B cell (primary cell): Measurements from ENCODE around the gene CBLIF. TPM values are rescaled to one million over a fixed set of nuclear protein-coding genes. Genes with fewer than 3 reads are reported as not detected.
A peak's percentile ranks its signal among the peaks of the same experiment; 100 is the strongest.

ENCODE experiments used
- ATAC-seq: fragments of 200-7000 bp; cut with Tn5 transposase; one replicate; pipeline ENCODE4 v1.10.0; 2021; ENCODE audit warnings: low read depth, mild to moderate bottlenecking, moderate number of reproducible peaks, moderate library complexity
- CTCF ChIA-PET: fragments of 350-600 bp; sonication (Branson Sonifier 250); formaldehyde crosslinking; loops from one replicate; lab custom pipeline; 2021; ENCODE audit warnings: antibody characterized with exemption, inconsistent platforms; lab: Charles Lee
- POLR2A ChIA-PET: fragments of 350-600 bp; sonication (Branson Sonifier 250); formaldehyde crosslinking; loops from one replicate; lab custom pipeline; 2021; ENCODE audit warnings: antibody characterized with exemption; lab: Charles Lee
- DNase-seq: peaks from one replicate; pipeline ENCODE4 v3.0.0; 2013
- H2AFZ ChIP-seq: 2 replicates; pipeline ENCODE4 v1.6.1; 2012; ENCODE audit warnings: mild to moderate bottlenecking, low read depth, low read length; ENCODE audit not compliant: insufficient read depth, poor library complexity, severe bottlenecking
- H3K27ac ChIP-seq, 2 donors: 1 replicate in 1 of 2; 2 replicates in 1 of 2; pipeline ENCODE4 v1.5.1; 2012 to 2013; ENCODE audit warnings: low read length in 2 of 2, mild to moderate bottlenecking in 2 of 2, moderate library complexity in 1 of 2
- H3K27me3 ChIP-seq, 4 experiments: fragments of 200-600 bp in 1 of 4; sonication (generic) in 1 of 4; replicated peaks in 1 of 4; 1 replicate in 2 of 4; 2 replicates in 2 of 4; pipeline versions ENCODE4 v1.6.1 to v1.7.0; 2013 to 2016; ENCODE audit warnings: low read length in 3 of 4, mild to moderate bottlenecking in 2 of 4, mixed read lengths in 1 of 4, moderate library complexity in 1 of 4; ENCODE audit not compliant: insufficient read depth in 4 of 4, control insufficient read depth in 3 of 4; ENCODE audit errors: control extremely low read depth in 1 of 4
- H3K36me3 ChIP-seq, 2 experiments: replicated peaks in 1 of 2; 1 replicate in 1 of 2; 2 replicates in 1 of 2; pipeline versions ENCODE4 v1.6.1 to v1.7.1; 2013; ENCODE audit warnings: low read length in 1 of 2; ENCODE audit not compliant: insufficient read depth in 2 of 2, control insufficient read depth in 1 of 2; ENCODE audit errors: control extremely low read depth in 1 of 2, extremely low read depth in 1 of 2
- H3K4me1 ChIP-seq, 2 donors: fragments of 200-600 bp in 1 of 2; sonication (generic) in 1 of 2; 1 replicate in 1 of 2; 2 replicates in 1 of 2; pipeline versions ENCODE4 v1.5.1 to v1.6.1; 2013 to 2017; ENCODE audit warnings: low read length in 2 of 2; ENCODE audit not compliant: control insufficient read depth in 2 of 2, insufficient read depth in 2 of 2
- H3K4me2 ChIP-seq: replicated peaks from 2 replicates; pipeline ENCODE3; 2012; ENCODE audit warnings: mild to moderate bottlenecking, low read depth, low read length; ENCODE audit not compliant: poor library complexity, severe bottlenecking
- H3K4me3 ChIP-seq, 5 experiments: fragments of 200-600 bp in 1 of 5; sonication (generic) in 1 of 5; 1 replicate in 3 of 5; 2 replicates in 2 of 5; pipeline versions ENCODE4 v1.5.1 to v1.7.0; 2011 to 2016; ENCODE audit warnings: low read length in 4 of 5, mild to moderate bottlenecking in 4 of 5, low read depth in 2 of 5, control low read depth in 1 of 5, moderate library complexity in 1 of 5; ENCODE audit not compliant: insufficient read depth in 1 of 5; ENCODE audit errors: control extremely low read depth in 1 of 5, extremely low read depth in 1 of 5
- H3K79me2 ChIP-seq: fragments of 200-600 bp; sonication (generic); one replicate; pipeline ENCODE4 v1.6.0; 2016; ENCODE audit warnings: low read length; ENCODE audit not compliant: control insufficient read depth, insufficient read depth
- H3K9ac ChIP-seq: fragments of 200-600 bp; sonication (generic); 2 replicates; pipeline ENCODE4 v1.6.1; 2017; ENCODE audit warnings: mild to moderate bottlenecking, low read length, moderate library complexity
- H3K9me3 ChIP-seq, 3 donors: one replicate each; pipeline versions ENCODE4 v1.6.1 to v1.7.1; 2013; ENCODE audit warnings: low read length in 2 of 3; ENCODE audit not compliant: control insufficient read depth in 2 of 3, insufficient read depth in 1 of 3; ENCODE audit errors: control extremely low read depth in 1 of 3
- H4K20me1 ChIP-seq: 2 replicates; pipeline ENCODE4 v1.6.0; 2012; ENCODE audit warnings: mild to moderate bottlenecking, low read length; ENCODE audit not compliant: insufficient read depth, control insufficient read depth, poor library complexity, severe bottlenecking
- H3K27ac Mint-ChIP-seq: one replicate; pipeline ENCODE4 v1.8.0; 2021; ENCODE audit warnings: mixed read lengths
- H3K27me3 Mint-ChIP-seq: one replicate; pipeline ENCODE4 v1.8.0; 2021; ENCODE audit warnings: mixed read lengths
- H3K4me1 Mint-ChIP-seq: one replicate; pipeline ENCODE4 v1.8.0; 2021; ENCODE audit warnings: mixed read lengths
- H3K4me3 Mint-ChIP-seq: one replicate; pipeline ENCODE4 v1.8.0; 2021; ENCODE audit warnings: mixed read lengths
- H3K9me3 Mint-ChIP-seq: one replicate; pipeline ENCODE4 v1.8.0; 2022; ENCODE audit warnings: mixed read lengths; ENCODE audit not compliant: insufficient read depth
- EZH2 ChIP-seq: IDR thresholded peaks from 2 replicates; pipeline ENCODE4 v1.6.1; 2012; ENCODE audit warnings: borderline replicate concordance, low read depth, mild to moderate bottlenecking, moderate library complexity, low read length; ENCODE audit not compliant: insufficient read depth, poor library complexity, severe bottlenecking
- WGBS: methylation state at CpG from one replicate; pipeline ENCODE4 v1.1.5; 2013; ENCODE audit warnings: missing lambda C conversion rate; ENCODE audit not compliant: insufficient coverage; 5-methylcytosine and 5-hydroxymethylcytosine counted together
- intact Hi-C: fragments of 100-400 bp; cut with micrococcal nuclease; formaldehyde crosslinking; loops from one replicate; pipeline ENCODE4 v1.10.0; 2022
- polyA plus RNA-seq: library from polyadenylated mRNA; depleted of rRNA; stranded (reverse); fragments of >200 nt; gene quantifications from 2 replicates; pipeline ENCODE4 v1.2.3, GENCODE V29; 2012
- total RNA-seq, 2 donors: library from RNA; stranded (reverse); fragments of 120-200 nt in 1 of 2; gene quantifications; 1 replicate in 1 of 2; 2 replicates in 1 of 2; pipeline versions ENCODE4 v1.2.3 to v1.2.4, GENCODE V29; 2013 to 2022
- TF ChIP-seq, protein P1 (sequence below): fragments of 200-600 bp; IDR thresholded peaks from one replicate; pipeline ENCODE4 v1.8.0; 2022; ENCODE audit warnings: antibody characterized with exemption, mild to moderate bottlenecking

The CBLIF gene
- total and polyA plus RNA-seq, 2 donors (not counting 1 experiment from before 2014, with no cell fraction given): not detected

DNA sequence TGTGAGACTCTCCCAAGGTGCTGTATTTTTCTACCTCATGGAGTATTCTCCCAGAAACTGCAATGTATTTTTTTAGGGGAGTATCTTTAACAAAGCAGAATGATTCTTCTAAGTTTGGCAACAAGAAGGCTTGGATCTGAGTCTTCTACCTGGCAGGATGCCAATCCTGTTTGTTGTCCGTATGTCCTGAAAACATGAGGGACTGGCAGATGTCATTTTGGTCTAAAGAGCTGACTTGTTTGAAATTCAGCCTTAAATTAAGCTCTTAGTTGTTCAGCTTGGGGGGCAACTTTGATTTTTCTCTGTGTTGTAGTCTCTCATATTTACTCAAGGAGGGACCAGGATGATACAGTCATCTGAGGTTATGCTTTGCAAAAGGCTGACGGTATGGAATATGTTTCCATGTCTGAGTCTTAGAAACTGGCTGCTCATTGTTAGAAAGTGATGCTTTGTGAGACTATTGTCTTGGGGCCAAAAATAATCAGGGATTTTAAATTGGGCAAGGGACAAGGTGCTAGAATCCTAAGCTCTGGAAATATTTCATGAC lies 44.1 kb downstream of the CBLIF start:
- intact Hi-C loops: loop anchor here (10.0 kb wide), 1 partner anchor 674 kb away; no protein-coding TSS in a partner anchor
- no peaks in the 10 kb centered on the region for H3K4me1 Mint-ChIP-seq
- Histone ChIP-seq H2AFZ (no peak overlapping the region), H3K9ac (no peak overlapping the region), H3K79me2 (no peaks in the 10 kb centered on the region), H3K4me2 (no peak overlapping the region), H4K20me1 (no peaks in the 10 kb centered on the region), H3K36me3 (peaks cover 0 to 21% of the 10 kb centered on the region in 2 experiments), H3K4me1 (no peaks in the 10 kb centered on the region), H3K9me3 (no peaks in the 10 kb centered on the region), H3K4me3 (no peak overlapping the region), H3K27ac (no peak overlapping the region), H3K27me3 (no peaks in the 10 kb centered on the region)
- no peaks in the 10 kb centered on the region for H3K9me3 Mint-ChIP-seq
- no peak overlapping the region for H3K27ac Mint-ChIP-seq
- POLR2A ChIA-PET: interaction anchor here (1.0 kb wide), 1 partner anchor 47 kb away, joined by 5 read pairs; the partner anchor contains the start of gene STX3
- TF ChIP-seq, protein P1, sequence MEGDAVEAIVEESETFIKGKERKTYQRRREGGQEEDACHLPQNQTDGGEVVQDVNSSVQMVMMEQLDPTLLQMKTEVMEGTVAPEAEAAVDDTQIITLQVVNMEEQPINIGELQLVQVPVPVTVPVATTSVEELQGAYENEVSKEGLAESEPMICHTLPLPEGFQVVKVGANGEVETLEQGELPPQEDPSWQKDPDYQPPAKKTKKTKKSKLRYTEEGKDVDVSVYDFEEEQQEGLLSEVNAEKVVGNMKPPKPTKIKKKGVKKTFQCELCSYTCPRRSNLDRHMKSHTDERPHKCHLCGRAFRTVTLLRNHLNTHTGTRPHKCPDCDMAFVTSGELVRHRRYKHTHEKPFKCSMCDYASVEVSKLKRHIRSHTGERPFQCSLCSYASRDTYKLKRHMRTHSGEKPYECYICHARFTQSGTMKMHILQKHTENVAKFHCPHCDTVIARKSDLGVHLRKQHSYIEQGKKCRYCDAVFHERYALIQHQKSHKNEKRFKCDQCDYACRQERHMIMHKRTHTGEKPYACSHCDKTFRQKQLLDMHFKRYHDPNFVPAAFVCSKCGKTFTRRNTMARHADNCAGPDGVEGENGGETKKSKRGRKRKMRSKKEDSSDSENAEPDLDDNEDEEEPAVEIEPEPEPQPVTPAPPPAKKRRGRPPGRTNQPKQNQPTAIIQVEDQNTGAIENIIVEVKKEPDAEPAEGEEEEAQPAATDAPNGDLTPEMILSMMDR: no peak
- TF ChIP-seq EZH2: no peak
- no peak for ATAC-seq
- CTCF ChIA-PET: interaction anchor here (0.6 to 10.2 kb wide), 20 partner anchors 9 to 264 kb away, joined by 3 to 206 read pairs (median 5); partner anchors contain the start of genes MRPL16, OSBP, PATL1 and STX3
- H3K4me3 Mint-ChIP-seq: no peak overlapping the region
- DNase-seq: no peak
- 92% methylated on average over 2 of the region's 2 CpGs for WGBS
- no peaks in the 10 kb centered on the region for H3K27me3 Mint-ChIP-seq

DNA sequence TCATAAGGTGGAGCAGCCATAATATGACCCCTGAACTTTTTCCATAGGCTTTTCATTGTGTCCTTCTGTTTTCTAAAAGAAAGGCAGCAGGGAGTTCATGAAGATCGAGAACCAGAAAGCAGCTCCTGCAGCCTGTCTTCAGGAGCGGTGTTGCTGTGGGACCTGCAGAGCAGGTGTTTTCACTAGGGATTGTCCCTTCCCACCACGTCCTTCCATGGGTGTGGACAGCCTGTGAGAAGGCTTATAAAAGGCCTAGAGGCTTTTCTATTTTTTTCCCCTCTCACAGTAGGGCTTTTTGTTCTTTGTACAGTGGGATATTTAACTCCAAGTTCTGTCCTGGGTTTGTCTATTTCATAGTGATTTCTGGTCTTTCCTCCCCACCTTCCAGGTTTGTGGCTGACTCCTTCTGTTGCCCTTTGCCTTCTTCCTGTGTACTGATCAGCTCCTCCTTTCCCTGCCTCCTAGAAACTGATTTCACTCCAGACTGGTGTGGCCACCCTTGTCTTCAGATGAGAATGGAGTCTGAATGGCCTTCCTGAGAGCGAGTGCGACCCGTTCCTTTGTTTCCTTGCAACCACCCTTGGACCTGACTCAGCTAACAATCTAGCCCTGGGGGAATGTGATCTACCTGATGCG lies 44.8 kb downstream of the CBLIF start:
- Histone ChIP-seq H3K27me3 (no peaks in the 10 kb centered on the region), H3K4me2 (no peak overlapping the region), H3K27ac (no peak overlapping the region), H2AFZ (no peak overlapping the region), H3K9me3 (no peaks in the 10 kb centered on the region), H3K36me3 (peaks cover 0 to 18% of the 10 kb centered on the region in 2 experiments), H3K4me3 (no peak overlapping the region), H3K79me2 (no peaks in the 10 kb centered on the region), H4K20me1 (no peaks in the 10 kb centered on the region), H3K9ac (no peak overlapping the region), H3K4me1 (no peaks in the 10 kb centered on the region)
- WGBS: 96% methylated on average over 4 of the region's 7 CpGs
- H3K27me3 Mint-ChIP-seq: no peaks in the 10 kb centered on the region
- ChIA-PET POLR2A (interaction anchor here (0.5 kb wide), 1 partner anchor 263 kb away, joined by 10 read pairs; no protein-coding TSS in a partner anchor), CTCF (interaction anchor here (0.6 to 10.2 kb wide), 12 partner anchors 9 to 263 kb away, joined by 3 to 206 read pairs (median 5); partner anchors contain the start of genes MRPL16, PATL1 and STX3)
- no peak for DNase-seq
- no peak for TF ChIP-seq EZH2
- TF ChIP-seq, protein P1: no peak
- no peaks in the 10 kb centered on the region for H3K9me3 Mint-ChIP-seq
- no peaks in the 10 kb centered on the region for H3K4me1 Mint-ChIP-seq
- no peak overlapping the region for H3K4me3 Mint-ChIP-seq
- ATAC-seq: no peak
- peak overlapping the region; percentile 4 for H3K27ac Mint-ChIP-seq
- intact Hi-C loops: loop anchor here (10.0 kb wide), 1 partner anchor 674 kb away; no protein-coding TSS in a partner anchor
